Measurements from ENCODE around the gene TMEM51. TPM values are rescaled to one million over a fixed set of nuclear protein-coding genes. Genes with fewer than 3 reads are reported as not detected.

Gene TMEM51
- total RNA-seq, 1 experiment from 2014 or later, result 1.7 TPM

- Histone ChIP-seq H3K9me3 (ENCODE audit: low read depth, low read length, poor library complexity, severe bottlenecking) (no peaks in the 10 kb centered on the region), H3K27ac (ENCODE audit: low read depth, low read length, poor library complexity, severe bottlenecking) (no peak overlapping the region), H3K27me3 (replicated peaks; ENCODE audit: insufficient read depth, low read depth, low read length, poor library complexity) (peaks cover 10% of the 10 kb centered on the region), H3K36me3 (ENCODE audit: insufficient read depth, low read length, poor library complexity, severe bottlenecking) (no peaks in the 10 kb centered on the region), H3K4me1 (ENCODE audit: insufficient read depth, low read length, poor library complexity, severe bottlenecking) (no peaks in the 10 kb centered on the region), H3K4me3 (ENCODE audit: low read depth, low read length, poor library complexity, severe bottlenecking) (no peak overlapping the region)
- CTCF ChIA-PET, result no interaction called here
- intact Hi-C loops (cut with micrococcal nuclease; ENCODE audit: unreplicated experiment), result no loop called here
- POLR2A ChIA-PET (ENCODE audit: low non-redundant PET), result no interaction called here
- DNase-seq (ENCODE audit: low spot score), result no peak
- TF ChIP-seq EZH2 (IDR thresholded peaks at IDR 0.05; ENCODE audit: borderline replicate concordance, low read depth, low read length, poor library complexity, severe bottlenecking) (no peak), CTCF (conservative IDR thresholded peaks at IDR 0.05; ENCODE audit: low read depth, low read length) (no peak)
- BruUV-seq (replicated peaks), result no TSS peak
Observed at GRCh38 chr1:15251857-15252835, 98.6 kb downstream of the TMEM51 start.

- Histone ChIP-seq H3K4me1 (ENCODE audit: insufficient read depth, low read length, poor library complexity, severe bottlenecking) (no peaks in the 10 kb centered on the region), H3K4me3 (ENCODE audit: low read depth, low read length, poor library complexity, severe bottlenecking) (no peak overlapping the region), H3K9me3 (ENCODE audit: low read depth, low read length, poor library complexity, severe bottlenecking) (no peaks in the 10 kb centered on the region), H3K27ac (ENCODE audit: low read depth, low read length, poor library complexity, severe bottlenecking) (no peak overlapping the region), H3K27me3 (replicated peaks; ENCODE audit: insufficient read depth, low read depth, low read length, poor library complexity) (peaks cover 6% of the 10 kb centered on the region), H3K36me3 (ENCODE audit: insufficient read depth, low read length, poor library complexity, severe bottlenecking) (no peaks in the 10 kb centered on the region)
- ChIA-PET CTCF (no interaction called here), POLR2A (ENCODE audit: low non-redundant PET) (no interaction called here)
- intact Hi-C loops (cut with micrococcal nuclease; ENCODE audit: unreplicated experiment), result no loop called here
- TF ChIP-seq CTCF (conservative IDR thresholded peaks at IDR 0.05; ENCODE audit: low read depth, low read length), result no peak
- no peak for TF ChIP-seq EZH2 (IDR thresholded peaks at IDR 0.05; ENCODE audit: borderline replicate concordance, low read depth, low read length, poor library complexity, severe bottlenecking)
- no TSS peak for BruUV-seq (replicated peaks)
- no peak for DNase-seq (ENCODE audit: low spot score)
Observed at GRCh38 chr1:15254559-15254958, 101.0 kb downstream of the TMEM51 start.

- Histone ChIP-seq H3K36me3 (ENCODE audit: insufficient read depth, low read length, poor library complexity, severe bottlenecking) (no peaks in the 10 kb centered on the region), H3K4me3 (ENCODE audit: low read depth, low read length, poor library complexity, severe bottlenecking) (no peak overlapping the region), H3K9me3 (ENCODE audit: low read depth, low read length, poor library complexity, severe bottlenecking) (no peaks in the 10 kb centered on the region), H3K4me1 (ENCODE audit: insufficient read depth, low read length, poor library complexity, severe bottlenecking) (no peaks in the 10 kb centered on the region), H3K27me3 (replicated peaks; ENCODE audit: insufficient read depth, low read depth, low read length, poor library complexity) (no peaks in the 10 kb centered on the region), H3K27ac (ENCODE audit: low read depth, low read length, poor library complexity, severe bottlenecking) (no peak overlapping the region)
- BruUV-seq (replicated peaks), result no TSS peak
- CTCF ChIA-PET, result no interaction called here
- TF ChIP-seq EZH2 (IDR thresholded peaks at IDR 0.05; ENCODE audit: borderline replicate concordance, low read depth, low read length, poor library complexity, severe bottlenecking) (no peak), CTCF (conservative IDR thresholded peaks at IDR 0.05; ENCODE audit: low read depth, low read length) (no peak)
- no peak for DNase-seq (ENCODE audit: low spot score)
- POLR2A ChIA-PET (ENCODE audit: low non-redundant PET), result no interaction called here
- intact Hi-C loops (cut with micrococcal nuclease; ENCODE audit: unreplicated experiment), result no loop called here
Observed at GRCh38 chr1:15255582-15256149, 102.1 kb downstream of the TMEM51 start.
